SK-N-SH (cell line): ENCODE measurements around the gene GALNTL6. TPM values are rescaled to one million over a fixed set of nuclear protein-coding genes. Genes with fewer than 3 reads are reported as not detected.

Experiments used
- CTCF ChIA-PET: fragments of 300-600, 350-600 bp; formaldehyde crosslinking; extraction: SDS; loops from one replicate; lab custom pipeline; 2021; lab: Yijun Ruan, JAX
- POLR2A ChIA-PET: fragments of 350-600 bp; sonication (Branson Sonifier 250); formaldehyde crosslinking; extraction: SDS; loops from one replicate; lab custom pipeline; 2020; ENCODE audit warnings: antibody characterized with exemption, inconsistent platforms; lab: Yijun Ruan, JAX
- DNase-seq: peaks from one replicate; pipeline ENCODE4 v3.0.0; 2012
- H2AFZ ChIP-seq: fragments of 200-600 bp; sonication (generic); 2 replicates; pipeline ENCODE4 v1.8.1; 2016; ENCODE audit warnings: antibody characterized with exemption, mild to moderate bottlenecking, low read depth
- H3F3A ChIP-seq: fragments of 200-600 bp; sonication (generic); replicated peaks from 2 replicates; pipeline ENCODE3; 2016; ENCODE audit warnings: antibody characterized with exemption, mild to moderate bottlenecking; ENCODE audit not compliant: insufficient read depth
- H3K27ac ChIP-seq, 2 experiments: fragments of 200-500 bp in 1 of 2; fragments of 200-600 bp in 1 of 2; sonication (Bioruptor generic) in 1 of 2; sonication (generic), shearing (Covaris generic) in 1 of 2; 2 replicates each; pipeline versions ENCODE4 v1.5.1 to v1.6.1; 2014 to 2016; ENCODE audit warnings: low read depth in 2 of 2, inconsistent platforms in 1 of 2, low read length in 1 of 2, mild to moderate bottlenecking in 1 of 2, mixed read lengths in 1 of 2
- H3K27me3 ChIP-seq: fragments of 200-600 bp; sonication (generic), shearing (Covaris generic); 2 replicates; pipeline ENCODE4 v1.6.1; 2016; ENCODE audit warnings: mixed run types; ENCODE audit not compliant: insufficient read depth
- H3K36me3 ChIP-seq, 2 experiments: fragments of 200-500 bp in 1 of 2; fragments of 200-600 bp in 1 of 2; sonication (Bioruptor generic) in 1 of 2; sonication (generic) in 1 of 2; replicated peaks in 1 of 2; 2 replicates each; pipeline versions ENCODE3 to v1.5.1; 2014 to 2016; ENCODE audit warnings: low read length in 1 of 2, mild to moderate bottlenecking in 1 of 2; ENCODE audit not compliant: insufficient read depth in 2 of 2, control insufficient read depth in 1 of 2
- H3K4me1 ChIP-seq, 2 experiments: fragments of 200-500 bp in 1 of 2; fragments of 200-600 bp in 1 of 2; sonication (Bioruptor generic) in 1 of 2; sonication (generic), shearing (Covaris generic) in 1 of 2; 2 replicates each; pipeline versions ENCODE4 v1.5.1 to v1.6.1; 2014 to 2016; ENCODE audit warnings: low read depth in 1 of 2, low read length in 1 of 2, mixed run types in 1 of 2; ENCODE audit not compliant: insufficient read depth in 2 of 2, control insufficient read depth in 1 of 2
- H3K4me2 ChIP-seq: fragments of 200-600 bp; sonication (generic), shearing (Covaris generic); 2 replicates; pipeline ENCODE4 v1.6.1; 2017; ENCODE audit warnings: mixed run types
- H3K4me3 ChIP-seq, 2 experiments: fragments of 200-500 bp in 1 of 2; fragments of 200-600 bp in 1 of 2; sonication (Bioruptor generic) in 1 of 2; sonication (generic), shearing (Covaris generic) in 1 of 2; 2 replicates each; pipeline versions ENCODE4 v1.5.1 to v1.8.1; 2014 to 2016; ENCODE audit warnings: low read depth in 2 of 2, inconsistent platforms in 1 of 2, low read length in 1 of 2, mild to moderate bottlenecking in 1 of 2, mixed read lengths in 1 of 2, moderate library complexity in 1 of 2
- H3K79me2 ChIP-seq: fragments of 200-600 bp; sonication (generic); 2 replicates; pipeline ENCODE4 v1.8.1; 2017; ENCODE audit warnings: mild to moderate bottlenecking; ENCODE audit not compliant: insufficient read depth
- H3K9ac ChIP-seq: fragments of 200-600 bp; sonication (generic); 2 replicates; pipeline ENCODE4 v1.6.1; 2017; ENCODE audit warnings: mixed run types
- H3K9me2 ChIP-seq: fragments of 200-600 bp; sonication (generic); 2 replicates; pipeline ENCODE4 v1.6.1; 2017; ENCODE audit warnings: mixed run types
- H3K9me3 ChIP-seq: fragments of 200-600 bp; sonication (generic); 2 replicates; pipeline ENCODE4 v1.6.1; 2017; ENCODE audit warnings: mixed run types, mild to moderate bottlenecking, moderate library complexity
- H4K20me1 ChIP-seq: fragments of 200-600 bp; sonication (generic); 2 replicates; pipeline ENCODE4 v1.6.1; 2017; ENCODE audit warnings: mild to moderate bottlenecking, mixed run types; ENCODE audit not compliant: insufficient read depth
- EZH2phosphoT487 ChIP-seq: fragments of 200-600 bp; sonication (generic); IDR thresholded peaks from 2 replicates; pipeline ENCODE4 v1.6.1; 2017; ENCODE audit warnings: low read depth, mixed run types, mild to moderate bottlenecking, antibody characterized with exemption, moderate library complexity, borderline replicate concordance
- FOSL2 ChIP-seq: IDR thresholded peaks from 2 replicates; pipeline ENCODE4 v1.4.0; 2012; ENCODE audit warnings: low read depth, mild to moderate bottlenecking, moderate library complexity, borderline replicate concordance
- IRF3 ChIP-seq: fragments of 150-350 bp; IDR thresholded peaks from 2 replicates; pipeline ENCODE4 v1.6.1; 2016; ENCODE audit warnings: mild to moderate bottlenecking, low read depth, low read length
- NFIC ChIP-seq: IDR thresholded peaks from 2 replicates; pipeline ENCODE4 v1.4.0; 2012; ENCODE audit warnings: borderline replicate concordance
- NRF1 ChIP-seq: IDR thresholded peaks from 2 replicates; pipeline ENCODE4 v1.6.1; 2012; ENCODE audit warnings: low read depth, mild to moderate bottlenecking, low read length
- PBX3 ChIP-seq: IDR thresholded peaks from 2 replicates; pipeline ENCODE4; 2012
- RAD21 ChIP-seq: IDR thresholded peaks from 2 replicates; pipeline ENCODE4 v1.6.1; 2012; ENCODE audit warnings: mild to moderate bottlenecking, low read length
- RFX5 ChIP-seq: IDR thresholded peaks from 2 replicates; pipeline ENCODE4 v1.6.1; 2012; ENCODE audit warnings: mild to moderate bottlenecking, improper control_type of control experiment, low read length
- TAF1 ChIP-seq: IDR thresholded peaks from 2 replicates; pipeline ENCODE4 v1.6.1; 2012; ENCODE audit warnings: low read depth, mild to moderate bottlenecking, low read length, moderate library complexity, borderline replicate concordance
- WGBS: methylation state at CpG from one replicate; pipeline ENCODE4 v1.1.6; 2017; ENCODE audit warnings: low lambda C conversion rate; 5-methylcytosine and 5-hydroxymethylcytosine counted together
- polyA plus RNA-seq, 3 experiments: library from polyadenylated mRNA; depleted of rRNA; stranded (reverse); fragments of >200 nt; gene quantifications; 2 replicates each; pipeline ENCODE4 v1.2.3, GENCODE V29; 2012

Gene GALNTL6
- polyA plus RNA-seq, 1 of the 3 experiments (the other 2 are of a cell fraction), result 0.07 TPM

- Histone ChIP-seq H4K20me1 (no peaks in the 10 kb centered on the region), H3K79me2 (no peaks in the 10 kb centered on the region), H3K4me3 (no peak overlapping the region), H3K27ac (no peak overlapping the region), H3K4me1 (peaks cover 0 to 5% of the 10 kb centered on the region in 2 experiments; a peak in 2 of 4 replicates), H3K27me3 (no peaks in the 10 kb centered on the region), H3K36me3 (no peaks in the 10 kb centered on the region), H2AFZ (no peak overlapping the region), H3K9me2 (no peaks in the 10 kb centered on the region), H3K9ac (no peak overlapping the region), H3K4me2 (no peak overlapping the region), H3F3A (no peaks in the 10 kb centered on the region), H3K9me3 (no peaks in the 10 kb centered on the region)
- TF ChIP-seq PBX3 (no peak), EZH2phosphoT487 (no peak), FOSL2 (no peak), TAF1 (no peak), RFX5 (no peak), RAD21 (no peak), IRF3 (no peak), NFIC (no peak), NRF1 (no peak)
- 89% methylated on average over 4 of the region's 4 CpGs for WGBS
- no peak for DNase-seq
- POLR2A ChIA-PET, result no interaction called here
- CTCF ChIA-PET, result no interaction called here
Measured at GRCh38 chr4:172153719-172154118, 340.5 kb downstream of the GALNTL6 start.

DNA sequence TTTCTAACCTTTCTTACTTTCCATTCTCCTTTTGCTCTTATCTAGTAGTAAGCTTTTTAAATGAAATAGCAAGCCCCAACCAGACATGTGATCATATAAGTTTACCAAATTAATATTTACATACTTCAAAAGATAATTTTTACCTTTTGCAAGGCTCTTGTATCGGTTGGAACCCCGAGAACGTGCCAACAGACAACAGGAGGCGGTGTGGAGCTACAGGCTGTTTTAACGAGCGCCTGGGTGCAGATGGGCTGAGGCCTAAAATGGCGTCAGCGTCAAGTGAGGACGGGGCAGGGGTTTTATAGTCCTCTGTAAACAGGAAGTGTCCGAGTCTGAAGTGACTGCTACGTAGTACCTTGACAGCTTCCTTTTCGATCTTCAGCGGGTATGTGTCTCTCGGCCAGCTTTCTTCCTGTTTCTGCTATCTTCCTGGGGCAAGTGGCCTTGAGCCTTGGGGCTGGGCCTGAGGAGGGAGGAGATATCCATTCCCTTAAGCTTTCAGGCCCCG lies 342.7 kb downstream of the GALNTL6 start:
- Histone ChIP-seq H4K20me1 (no peaks in the 10 kb centered on the region), H3K36me3 (no peaks in the 10 kb centered on the region), H3K4me1 (no peaks in the 10 kb centered on the region), H3K4me2 (no peak overlapping the region), H3K4me3 (no peak overlapping the region), H2AFZ (no peak overlapping the region), H3K79me2 (no peaks in the 10 kb centered on the region), H3F3A (no peaks in the 10 kb centered on the region), H3K27ac (no peak overlapping the region), H3K9me2 (no peaks in the 10 kb centered on the region), H3K9me3 (no peaks in the 10 kb centered on the region), H3K9ac (no peak overlapping the region), H3K27me3 (no peaks in the 10 kb centered on the region)
- no peak for TF ChIP-seq IRF3
- no peak for DNase-seq
- ChIA-PET CTCF (no interaction called here), POLR2A (no interaction called here)
- WGBS, result 85% methylated on average over 15 of the region's 15 CpGs
